WTC11 (cell line): ENCODE results near the gene IFT122.

ENCODE experiments used
- JAZF1 ChIP-seq: fragments of 250-450 bp; sonication (Bioruptor Pico); IDR thresholded peaks from 2 replicates; pipeline ENCODE4 v1.9.0; 2021; ENCODE audit warnings: moderate library complexity, mild to moderate bottlenecking, inconsistent platforms
- SOX15 ChIP-seq: fragments of 250-450 bp; sonication (Bioruptor Pico); IDR thresholded peaks from 2 replicates; pipeline ENCODE4 v1.9.0; 2021; ENCODE audit warnings: mild to moderate bottlenecking
- TF ChIP-seq, protein P1 (sequence below): sonication (generic); formaldehyde crosslinking; IDR thresholded peaks from 2 replicates; pipeline ENCODE4 v1.8.1; 2022; ENCODE audit warnings: mild to moderate bottlenecking, missing genetic modification reagents, moderate library complexity, borderline replicate concordance
- TF ChIP-seq, protein P2 (sequence below): fragments of 200-600 bp; IDR thresholded peaks from 2 replicates; pipeline ENCODE4 v1.8.0; 2022; ENCODE audit warnings: antibody characterized with exemption
- TF ChIP-seq, protein P3 (sequence below): sonication (generic); formaldehyde crosslinking; IDR thresholded peaks from 2 replicates; pipeline ENCODE4 v1.8.1; 2022; ENCODE audit warnings: low read depth, missing genetic modification reagents, borderline replicate concordance
- TF ChIP-seq, protein P4 (sequence below): sonication (generic); formaldehyde crosslinking; IDR thresholded peaks from 2 replicates; pipeline ENCODE4 v1.8.0; 2022; ENCODE audit warnings: mild to moderate bottlenecking, missing genetic modification reagents
- TF ChIP-seq, protein P5 (sequence below): sonication (generic); formaldehyde crosslinking; IDR thresholded peaks from 2 replicates; pipeline ENCODE4 v1.8.0; 2022; ENCODE audit warnings: mild to moderate bottlenecking, missing genetic modification reagents
- TF ChIP-seq, protein P6 (sequence below): sonication (generic); formaldehyde crosslinking; IDR thresholded peaks from 2 replicates; pipeline ENCODE4 v1.8.0; 2022; ENCODE audit warnings: missing genetic modification reagents

DNA sequence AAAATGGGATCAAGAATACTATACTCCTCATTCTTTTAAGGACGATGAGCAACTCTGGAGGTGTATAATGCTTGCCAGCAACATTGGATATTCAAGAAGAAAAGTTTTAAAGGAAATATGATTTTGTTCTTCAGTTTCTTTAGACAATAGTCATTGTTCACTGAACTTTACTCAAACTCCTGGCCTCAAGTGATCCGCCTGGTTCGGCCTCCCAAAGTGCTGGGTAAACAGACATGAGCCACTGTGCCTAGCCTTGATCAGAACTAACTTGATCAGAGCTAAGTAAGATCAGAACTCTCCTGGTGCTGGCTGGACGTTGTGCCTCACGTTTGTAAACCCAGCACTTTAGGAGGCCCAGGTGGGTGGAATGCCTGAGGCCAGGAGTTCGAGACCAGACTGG lies 24.2 kb upstream of the IFT122 start:
- no peak for TF ChIP-seq JAZF1 (CRISPR knock-in tag)
- TF ChIP-seq, protein P1, sequence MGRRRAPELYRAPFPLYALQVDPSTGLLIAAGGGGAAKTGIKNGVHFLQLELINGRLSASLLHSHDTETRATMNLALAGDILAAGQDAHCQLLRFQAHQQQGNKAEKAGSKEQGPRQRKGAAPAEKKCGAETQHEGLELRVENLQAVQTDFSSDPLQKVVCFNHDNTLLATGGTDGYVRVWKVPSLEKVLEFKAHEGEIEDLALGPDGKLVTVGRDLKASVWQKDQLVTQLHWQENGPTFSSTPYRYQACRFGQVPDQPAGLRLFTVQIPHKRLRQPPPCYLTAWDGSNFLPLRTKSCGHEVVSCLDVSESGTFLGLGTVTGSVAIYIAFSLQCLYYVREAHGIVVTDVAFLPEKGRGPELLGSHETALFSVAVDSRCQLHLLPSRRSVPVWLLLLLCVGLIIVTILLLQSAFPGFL = no peak
- no peak for TF ChIP-seq SOX15 (CRISPR knock-in tag)
- TF ChIP-seq, protein P2, sequence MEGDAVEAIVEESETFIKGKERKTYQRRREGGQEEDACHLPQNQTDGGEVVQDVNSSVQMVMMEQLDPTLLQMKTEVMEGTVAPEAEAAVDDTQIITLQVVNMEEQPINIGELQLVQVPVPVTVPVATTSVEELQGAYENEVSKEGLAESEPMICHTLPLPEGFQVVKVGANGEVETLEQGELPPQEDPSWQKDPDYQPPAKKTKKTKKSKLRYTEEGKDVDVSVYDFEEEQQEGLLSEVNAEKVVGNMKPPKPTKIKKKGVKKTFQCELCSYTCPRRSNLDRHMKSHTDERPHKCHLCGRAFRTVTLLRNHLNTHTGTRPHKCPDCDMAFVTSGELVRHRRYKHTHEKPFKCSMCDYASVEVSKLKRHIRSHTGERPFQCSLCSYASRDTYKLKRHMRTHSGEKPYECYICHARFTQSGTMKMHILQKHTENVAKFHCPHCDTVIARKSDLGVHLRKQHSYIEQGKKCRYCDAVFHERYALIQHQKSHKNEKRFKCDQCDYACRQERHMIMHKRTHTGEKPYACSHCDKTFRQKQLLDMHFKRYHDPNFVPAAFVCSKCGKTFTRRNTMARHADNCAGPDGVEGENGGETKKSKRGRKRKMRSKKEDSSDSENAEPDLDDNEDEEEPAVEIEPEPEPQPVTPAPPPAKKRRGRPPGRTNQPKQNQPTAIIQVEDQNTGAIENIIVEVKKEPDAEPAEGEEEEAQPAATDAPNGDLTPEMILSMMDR = no peak
- TF ChIP-seq, protein P3, sequence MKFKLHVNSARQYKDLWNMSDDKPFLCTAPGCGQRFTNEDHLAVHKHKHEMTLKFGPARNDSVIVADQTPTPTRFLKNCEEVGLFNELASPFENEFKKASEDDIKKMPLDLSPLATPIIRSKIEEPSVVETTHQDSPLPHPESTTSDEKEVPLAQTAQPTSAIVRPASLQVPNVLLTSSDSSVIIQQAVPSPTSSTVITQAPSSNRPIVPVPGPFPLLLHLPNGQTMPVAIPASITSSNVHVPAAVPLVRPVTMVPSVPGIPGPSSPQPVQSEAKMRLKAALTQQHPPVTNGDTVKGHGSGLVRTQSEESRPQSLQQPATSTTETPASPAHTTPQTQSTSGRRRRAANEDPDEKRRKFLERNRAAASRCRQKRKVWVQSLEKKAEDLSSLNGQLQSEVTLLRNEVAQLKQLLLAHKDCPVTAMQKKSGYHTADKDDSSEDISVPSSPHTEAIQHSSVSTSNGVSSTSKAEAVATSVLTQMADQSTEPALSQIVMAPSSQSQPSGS (CRISPR knock-in tag) = no peak
- TF ChIP-seq, protein P4, sequence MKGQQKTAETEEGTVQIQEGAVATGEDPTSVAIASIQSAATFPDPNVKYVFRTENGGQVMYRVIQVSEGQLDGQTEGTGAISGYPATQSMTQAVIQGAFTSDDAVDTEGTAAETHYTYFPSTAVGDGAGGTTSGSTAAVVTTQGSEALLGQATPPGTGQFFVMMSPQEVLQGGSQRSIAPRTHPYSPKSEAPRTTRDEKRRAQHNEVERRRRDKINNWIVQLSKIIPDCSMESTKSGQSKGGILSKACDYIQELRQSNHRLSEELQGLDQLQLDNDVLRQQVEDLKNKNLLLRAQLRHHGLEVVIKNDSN (CRISPR knock-in tag) = no peak
- TF ChIP-seq, protein P5, sequence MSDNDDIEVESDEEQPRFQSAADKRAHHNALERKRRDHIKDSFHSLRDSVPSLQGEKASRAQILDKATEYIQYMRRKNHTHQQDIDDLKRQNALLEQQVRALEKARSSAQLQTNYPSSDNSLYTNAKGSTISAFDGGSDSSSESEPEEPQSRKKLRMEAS = no peak
- TF ChIP-seq, protein P6, sequence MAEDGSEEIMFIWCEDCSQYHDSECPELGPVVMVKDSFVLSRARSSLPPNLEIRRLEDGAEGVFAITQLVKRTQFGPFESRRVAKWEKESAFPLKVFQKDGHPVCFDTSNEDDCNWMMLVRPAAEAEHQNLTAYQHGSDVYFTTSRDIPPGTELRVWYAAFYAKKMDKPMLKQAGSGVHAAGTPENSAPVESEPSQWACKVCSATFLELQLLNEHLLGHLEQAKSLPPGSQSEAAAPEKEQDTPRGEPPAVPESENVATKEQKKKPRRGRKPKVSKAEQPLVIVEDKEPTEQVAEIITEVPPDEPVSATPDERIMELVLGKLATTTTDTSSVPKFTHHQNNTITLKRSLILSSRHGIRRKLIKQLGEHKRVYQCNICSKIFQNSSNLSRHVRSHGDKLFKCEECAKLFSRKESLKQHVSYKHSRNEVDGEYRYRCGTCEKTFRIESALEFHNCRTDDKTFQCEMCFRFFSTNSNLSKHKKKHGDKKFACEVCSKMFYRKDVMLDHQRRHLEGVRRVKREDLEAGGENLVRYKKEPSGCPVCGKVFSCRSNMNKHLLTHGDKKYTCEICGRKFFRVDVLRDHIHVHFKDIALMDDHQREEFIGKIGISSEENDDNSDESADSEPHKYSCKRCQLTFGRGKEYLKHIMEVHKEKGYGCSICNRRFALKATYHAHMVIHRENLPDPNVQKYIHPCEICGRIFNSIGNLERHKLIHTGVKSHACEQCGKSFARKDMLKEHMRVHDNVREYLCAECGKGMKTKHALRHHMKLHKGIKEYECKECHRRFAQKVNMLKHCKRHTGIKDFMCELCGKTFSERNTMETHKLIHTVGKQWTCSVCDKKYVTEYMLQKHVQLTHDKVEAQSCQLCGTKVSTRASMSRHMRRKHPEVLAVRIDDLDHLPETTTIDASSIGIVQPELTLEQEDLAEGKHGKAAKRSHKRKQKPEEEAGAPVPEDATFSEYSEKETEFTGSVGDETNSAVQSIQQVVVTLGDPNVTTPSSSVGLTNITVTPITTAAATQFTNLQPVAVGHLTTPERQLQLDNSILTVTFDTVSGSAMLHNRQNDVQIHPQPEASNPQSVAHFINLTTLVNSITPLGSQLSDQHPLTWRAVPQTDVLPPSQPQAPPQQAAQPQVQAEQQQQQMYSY (CRISPR knock-in tag) = no peak
